Measurements from ENCODE around the gene LASP1. TPM values are rescaled to one million over a fixed set of nuclear protein-coding genes. Genes with fewer than 3 reads are reported as not detected.

The LASP1 gene
- total RNA-seq, 1 donor from 2014 or later, result 201 TPM

GRCh38 chr17:38857271-38857670 lies 12.6 kb upstream of the LASP1 start:
- Histone ChIP-seq H3K4me3 (ENCODE audit: low read depth, low read length) (no peak overlapping the region), H3K27me3 (ENCODE audit: control insufficient read depth, insufficient read depth, low read length) (no peaks in the 10 kb centered on the region), H3K36me3 (ENCODE audit: control insufficient read depth, insufficient read depth, low read length) (peaks cover 1% of the 10 kb centered on the region)
- no peak for DNase-seq (ENCODE audit: low read depth)
- TF ChIP-seq, protein P1, sequence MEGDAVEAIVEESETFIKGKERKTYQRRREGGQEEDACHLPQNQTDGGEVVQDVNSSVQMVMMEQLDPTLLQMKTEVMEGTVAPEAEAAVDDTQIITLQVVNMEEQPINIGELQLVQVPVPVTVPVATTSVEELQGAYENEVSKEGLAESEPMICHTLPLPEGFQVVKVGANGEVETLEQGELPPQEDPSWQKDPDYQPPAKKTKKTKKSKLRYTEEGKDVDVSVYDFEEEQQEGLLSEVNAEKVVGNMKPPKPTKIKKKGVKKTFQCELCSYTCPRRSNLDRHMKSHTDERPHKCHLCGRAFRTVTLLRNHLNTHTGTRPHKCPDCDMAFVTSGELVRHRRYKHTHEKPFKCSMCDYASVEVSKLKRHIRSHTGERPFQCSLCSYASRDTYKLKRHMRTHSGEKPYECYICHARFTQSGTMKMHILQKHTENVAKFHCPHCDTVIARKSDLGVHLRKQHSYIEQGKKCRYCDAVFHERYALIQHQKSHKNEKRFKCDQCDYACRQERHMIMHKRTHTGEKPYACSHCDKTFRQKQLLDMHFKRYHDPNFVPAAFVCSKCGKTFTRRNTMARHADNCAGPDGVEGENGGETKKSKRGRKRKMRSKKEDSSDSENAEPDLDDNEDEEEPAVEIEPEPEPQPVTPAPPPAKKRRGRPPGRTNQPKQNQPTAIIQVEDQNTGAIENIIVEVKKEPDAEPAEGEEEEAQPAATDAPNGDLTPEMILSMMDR (IDR thresholded peaks at IDR 0.05; ENCODE audit: insufficient read depth, low read length, poor library complexity, severe bottlenecking), result no peak

- TF ChIP-seq, protein P1 (IDR thresholded peaks at IDR 0.05; ENCODE audit: insufficient read depth, low read length, poor library complexity, severe bottlenecking), result no peak
- Histone ChIP-seq H3K4me3 (ENCODE audit: low read depth, low read length) (no peak overlapping the region), H3K36me3 (ENCODE audit: control insufficient read depth, insufficient read depth, low read length) (no peaks in the 10 kb centered on the region), H3K27me3 (ENCODE audit: control insufficient read depth, insufficient read depth, low read length) (no peaks in the 10 kb centered on the region)
- DNase-seq (ENCODE audit: low read depth), result no peak
Measured at GRCh38 chr17:38861399-38861843, 8.4 kb upstream of the LASP1 start.

DNA sequence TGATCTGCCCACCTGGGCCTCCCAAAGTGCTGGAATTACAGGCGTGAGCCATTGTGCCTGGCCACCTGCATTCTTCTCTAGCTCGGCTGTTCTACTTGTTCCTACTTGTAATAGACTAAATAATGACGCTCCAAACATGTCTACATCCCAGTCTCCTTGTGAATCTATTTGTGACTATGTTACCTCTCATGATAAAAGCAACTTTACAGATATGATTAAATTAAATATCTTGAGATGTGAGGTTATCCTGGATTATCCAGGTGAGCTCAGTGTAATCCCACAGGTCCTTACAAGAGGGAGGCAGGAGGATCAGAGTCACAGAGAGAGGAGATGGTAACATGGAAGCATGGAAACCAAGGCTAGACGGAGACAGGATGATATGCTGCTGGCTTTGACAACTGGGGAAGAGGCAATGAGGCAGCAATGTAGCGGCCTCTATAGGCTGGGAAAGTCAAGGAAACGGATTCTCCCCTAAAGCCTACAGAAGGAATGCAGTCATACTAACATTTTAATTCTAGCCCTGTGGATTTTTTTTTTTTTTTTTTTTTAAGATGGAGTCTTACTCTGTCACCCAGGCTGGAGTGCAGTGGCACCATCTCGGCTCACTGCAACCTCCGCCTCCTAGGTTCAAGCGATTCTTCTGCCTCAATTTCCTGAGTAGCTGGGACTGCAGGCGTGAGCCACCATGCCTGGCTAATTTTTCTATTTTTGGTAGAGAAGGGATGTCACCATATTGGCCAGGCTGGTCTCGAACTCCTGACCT lies 5.0 kb upstream of the LASP1 start:
- H3K4me3 ChIP-seq (ENCODE audit: low read depth, low read length), result no peak overlapping the region
- no peaks in the 10 kb centered on the region for H3K36me3 ChIP-seq (ENCODE audit: control insufficient read depth, insufficient read depth, low read length)
- TF ChIP-seq, protein P1 (IDR thresholded peaks at IDR 0.05; ENCODE audit: insufficient read depth, low read length, poor library complexity, severe bottlenecking), result peak; percentile 33
- DNase-seq (ENCODE audit: low read depth), result no peak
- H3K27me3 ChIP-seq (ENCODE audit: control insufficient read depth, insufficient read depth, low read length), result no peaks in the 10 kb centered on the region

GRCh38 chr17:38867179-38867967 lies 2.5 kb upstream of the LASP1 start:
- Histone ChIP-seq H3K27me3 (ENCODE audit: control insufficient read depth, insufficient read depth, low read length) (no peaks in the 10 kb centered on the region), H3K4me3 (ENCODE audit: low read depth, low read length) (peak overlapping the region; percentile 1), H3K36me3 (ENCODE audit: control insufficient read depth, insufficient read depth, low read length) (no peaks in the 10 kb centered on the region)
- DNase-seq (ENCODE audit: low read depth), result no peak
- TF ChIP-seq, protein P1 (IDR thresholded peaks at IDR 0.05; ENCODE audit: insufficient read depth, low read length, poor library complexity, severe bottlenecking), result no peak

GRCh38 chr17:38867968-38868816 lies 1.7 kb upstream of the LASP1 start:
- DNase-seq (ENCODE audit: low read depth), result no peak
- H3K27me3 ChIP-seq (ENCODE audit: control insufficient read depth, insufficient read depth, low read length), result no peaks in the 10 kb centered on the region
- peak overlapping the region; percentile 97 for H3K4me3 ChIP-seq (ENCODE audit: low read depth, low read length)
- TF ChIP-seq, protein P1 (IDR thresholded peaks at IDR 0.05; ENCODE audit: insufficient read depth, low read length, poor library complexity, severe bottlenecking), result no peak
- no peaks in the 10 kb centered on the region for H3K36me3 ChIP-seq (ENCODE audit: control insufficient read depth, insufficient read depth, low read length)
